GM12878 (cell line): Measurements from ENCODE around the gene AGAP1. TPM values are rescaled to one million over a fixed set of nuclear protein-coding genes. Genes with fewer than 3 reads are reported as not detected.

Source experiments
- ATAC-seq: fragments of 200-7000 bp; cut with Tn5 transposase; 3 replicates; pipeline ENCODE4 v1.9.1; 2020; ENCODE audit warnings: mild to moderate bottlenecking, moderate library complexity
- BruUV-seq: library from RNA; stranded (reverse); fragments of 400-500 nt; replicated peaks from 2 replicates; lab custom pipeline; 2021; lab: Mats Ljungman, UMichigan
- CTCF ChIA-PET: fragments of 300-600 bp; sonication (Branson Sonifier 250); formaldehyde crosslinking; extraction: SDS; loops from one replicate; lab custom pipeline; 2021; ENCODE audit warnings: inconsistent platforms; lab: Yijun Ruan, JAX
- POLR2A ChIA-PET: fragments of 350-600 bp; formaldehyde crosslinking; extraction: SDS; loops from one replicate; lab custom pipeline; 2021; ENCODE audit warnings: inconsistent platforms; lab: Charles Lee
- RAD21 ChIA-PET: fragments of 300-600 bp; sonication (Branson Sonifier 250); formaldehyde crosslinking; loops from one replicate; lab custom pipeline; 2023; ENCODE audit warnings: antibody characterized with exemption; ENCODE audit not compliant: unreplicated experiment; lab: Charles Lee
- SMC1A ChIA-PET: fragments of 300-600 bp; sonication (Branson Sonifier 250); formaldehyde crosslinking; loops from one replicate; lab custom pipeline; 2023; ENCODE audit not compliant: unreplicated experiment, uncharacterized antibody; lab: Charles Lee
- DNase-seq: peaks from one replicate; pipeline ENCODE4 v3.0.0-alpha.2; 2011; ENCODE audit warnings: low read depth, low spot score
- FAIRE-seq: peaks from 3 replicates; lab custom pipeline; 2011; peaks lifted over from hg19 to GRCh38; lab: Jason Lieb, UNC
- H2AFZ ChIP-seq: 2 replicates; pipeline ENCODE4 v1.6.0; 2011; ENCODE audit warnings: low read depth, low read length, control low read depth; ENCODE audit not compliant: control insufficient read depth
- H3K27ac ChIP-seq: 2 replicates; pipeline ENCODE4 v1.5.1; 2011; ENCODE audit warnings: control low read depth; ENCODE audit not compliant: control insufficient read depth, insufficient read depth
- H3K27me3 ChIP-seq, 2 experiments: replicated peaks in 1 of 2; 2 replicates each; pipeline versions ENCODE4 v1.6.0 to v1.6.1; 2011; ENCODE audit warnings: low read length in 1 of 2; ENCODE audit not compliant: control insufficient read depth in 2 of 2, insufficient read depth in 2 of 2
- H3K36me3 ChIP-seq, 2 experiments: 2 replicates each; pipeline ENCODE4 v1.5.1; 2011; ENCODE audit warnings: low read length in 1 of 2; ENCODE audit not compliant: control insufficient read depth in 2 of 2, insufficient read depth in 2 of 2
- H3K4me1 ChIP-seq: 2 replicates; pipeline ENCODE4 v1.6.1; 2011; ENCODE audit warnings: mild to moderate bottlenecking, low read length, moderate library complexity, mixed read lengths; ENCODE audit not compliant: control insufficient read depth, insufficient read depth
- H3K4me2 ChIP-seq: 2 replicates; pipeline ENCODE4 v1.6.0; 2011; ENCODE audit warnings: control low read depth; ENCODE audit not compliant: control insufficient read depth, insufficient read depth
- H3K4me3 ChIP-seq: fragments of 200-600 bp; sonication (generic); 2 replicates; pipeline ENCODE4 v1.5.1; 2016
- H3K79me2 ChIP-seq: 2 replicates; pipeline ENCODE4 v1.6.0; 2011; ENCODE audit warnings: low read length; ENCODE audit not compliant: control insufficient read depth, insufficient read depth
- H3K9ac ChIP-seq: 2 replicates; pipeline ENCODE4 v1.8.0; 2011; ENCODE audit warnings: low read length, control low read depth, mixed read lengths; ENCODE audit not compliant: control insufficient read depth, insufficient read depth
- H3K9me3 ChIP-seq: replicated peaks from 3 replicates; pipeline ENCODE4 v1.5.1; 2011; ENCODE audit warnings: mild to moderate bottlenecking, low read length; ENCODE audit not compliant: control insufficient read depth, insufficient read depth
- H4K20me1 ChIP-seq: 2 replicates; pipeline ENCODE4 v1.6.0; 2011; ENCODE audit not compliant: control insufficient read depth, insufficient read depth
- BCL11A ChIP-seq: IDR thresholded peaks from 2 replicates; pipeline ENCODE4 v1.6.1; 2011; ENCODE audit warnings: low read depth, low read length
- BMI1 ChIP-seq: fragments of 450-650 bp; IDR thresholded peaks from 2 replicates; pipeline ENCODE4 v1.6.1; 2016; ENCODE audit warnings: mild to moderate bottlenecking, moderate library complexity, borderline replicate concordance
- CEBPZ ChIP-seq: fragments of 150-350 bp; IDR thresholded peaks from 2 replicates; pipeline ENCODE4 v1.6.1; 2016; ENCODE audit warnings: low read depth, low read length
- JUNB ChIP-seq: IDR thresholded peaks from 2 replicates; pipeline ENCODE4 v1.6.1; 2016; ENCODE audit warnings: antibody characterized with exemption, mild to moderate bottlenecking
- YBX1 ChIP-seq: fragments of 450-650 bp; IDR thresholded peaks from 2 replicates; pipeline ENCODE4 v1.6.1; 2016; ENCODE audit warnings: antibody characterized with exemption
- ZZZ3 ChIP-seq: IDR thresholded peaks from 2 replicates; pipeline ENCODE4 v1.6.1; 2011; ENCODE audit warnings: low read depth; ENCODE audit not compliant: control insufficient read depth, insufficient read length
- WGBS: methylation state at CpG from one replicate; pipeline ENCODE4 v1.1.6; 2016; ENCODE audit warnings: low lambda C conversion rate; ENCODE audit not compliant: insufficient replicate concordance, insufficient coverage; ENCODE audit errors: missing lambda C conversion rate; 5-methylcytosine and 5-hydroxymethylcytosine counted together
- in situ Hi-C: fragments of 300-500 bp; cut with MboI; formaldehyde crosslinking; loops from 9 replicates; pipeline ENCODE4 v1.14.3; 2018; ENCODE audit warnings: mixed read lengths
- intact Hi-C: fragments of 100-400 bp; cut with micrococcal nuclease; formaldehyde crosslinking; loops from one replicate; pipeline ENCODE4 v1.14.2; 2022; ENCODE audit not compliant: unreplicated experiment
- polyA plus RNA-seq, 11 experiments: library from polyadenylated mRNA; depleted of rRNA in 4 of 11; unstranded in 6 of 11; stranded (reverse) in 5 of 11; fragments of >200 nt; fragmentation: Nextera tagmentation in 4 of 11; fragmentation: Illumina TruSeq in 1 of 11; extraction: Ambion mirVana in 4 of 11; extraction: Trizol in 1 of 11; gene quantifications; 1 replicate in 1 of 11; 2 replicates in 10 of 11; pipeline versions ENCODE4 v1.2.1 to v1.2.3, GENCODE V29; 2011 to 2016; ENCODE audit warnings: inconsistent platforms in 2 of 11, missing spikeins in 2 of 11, low read depth in 1 of 11
- total RNA-seq, 4 experiments: library from RNA; depleted of rRNA in 3 of 4; stranded (reverse); fragments of >200 nt in 3 of 4; fragmentation: Illumina TruSeq in 1 of 4; extraction: Trizol in 1 of 4; gene quantifications; 2 replicates each; pipeline versions ENCODE4 v1.2.1 to v1.2.3, GENCODE V29; 2013 to 2021
- TF ChIP-seq, protein P1 (sequence below): fragments of 450-650 bp; IDR thresholded peaks from 2 replicates; pipeline ENCODE4 v1.6.1; 2017; ENCODE audit warnings: mild to moderate bottlenecking, low read depth, inconsistent platforms; ENCODE audit not compliant: poor library complexity, severe bottlenecking
- TF ChIP-seq, protein P2 (sequence below): fragments of 450-650 bp; IDR thresholded peaks from 2 replicates; pipeline ENCODE4 v1.6.1; 2017; ENCODE audit warnings: antibody characterized with exemption, mild to moderate bottlenecking, moderate library complexity
- TF ChIP-seq, protein P3 (sequence below): fragments of 150-350 bp; IDR thresholded peaks from 2 replicates; pipeline ENCODE4 v1.6.1; 2014; ENCODE audit warnings: mild to moderate bottlenecking, low read depth, low read length
- TF ChIP-seq, protein P4 (sequence below): IDR thresholded peaks from 2 replicates; pipeline ENCODE4 v1.6.1; 2011; ENCODE audit warnings: borderline replicate concordance, low read depth, mild to moderate bottlenecking, moderate library complexity, mixed read lengths, low read length; ENCODE audit not compliant: insufficient read depth; ENCODE audit errors: extremely low read length

AGAP1 gene
- total and polyA plus RNA-seq, 10 of the 15 experiments (the other 5 are each of a cell fraction or from before 2014, with no cell fraction given), result 0.05 to 0.15 (median 0.06) TPM; not detected in 7

GRCh38 chr2:235623752-235624151 is 129.9 kb downstream of the AGAP1 start:
- ChIA-PET RAD21 (no interaction called here), POLR2A (no interaction called here), CTCF (no interaction called here), SMC1A (no interaction called here)
- TF ChIP-seq, protein P1, sequence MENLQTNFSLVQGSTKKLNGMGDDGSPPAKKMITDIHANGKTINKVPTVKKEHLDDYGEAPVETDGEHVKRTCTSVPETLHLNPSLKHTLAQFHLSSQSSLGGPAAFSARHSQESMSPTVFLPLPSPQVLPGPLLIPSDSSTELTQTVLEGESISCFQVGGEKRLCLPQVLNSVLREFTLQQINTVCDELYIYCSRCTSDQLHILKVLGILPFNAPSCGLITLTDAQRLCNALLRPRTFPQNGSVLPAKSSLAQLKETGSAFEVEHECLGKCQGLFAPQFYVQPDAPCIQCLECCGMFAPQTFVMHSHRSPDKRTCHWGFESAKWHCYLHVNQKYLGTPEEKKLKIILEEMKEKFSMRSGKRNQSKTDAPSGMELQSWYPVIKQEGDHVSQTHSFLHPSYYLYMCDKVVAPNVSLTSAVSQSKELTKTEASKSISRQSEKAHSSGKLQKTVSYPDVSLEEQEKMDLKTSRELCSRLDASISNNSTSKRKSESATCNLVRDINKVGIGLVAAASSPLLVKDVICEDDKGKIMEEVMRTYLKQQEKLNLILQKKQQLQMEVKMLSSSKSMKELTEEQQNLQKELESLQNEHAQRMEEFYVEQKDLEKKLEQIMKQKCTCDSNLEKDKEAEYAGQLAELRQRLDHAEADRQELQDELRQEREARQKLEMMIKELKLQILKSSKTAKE, result no peak
- no peak for TF ChIP-seq JUNB
- TF ChIP-seq BMI1, result no peak
- TF ChIP-seq CEBPZ, result no peak
- TF ChIP-seq, protein P2, sequence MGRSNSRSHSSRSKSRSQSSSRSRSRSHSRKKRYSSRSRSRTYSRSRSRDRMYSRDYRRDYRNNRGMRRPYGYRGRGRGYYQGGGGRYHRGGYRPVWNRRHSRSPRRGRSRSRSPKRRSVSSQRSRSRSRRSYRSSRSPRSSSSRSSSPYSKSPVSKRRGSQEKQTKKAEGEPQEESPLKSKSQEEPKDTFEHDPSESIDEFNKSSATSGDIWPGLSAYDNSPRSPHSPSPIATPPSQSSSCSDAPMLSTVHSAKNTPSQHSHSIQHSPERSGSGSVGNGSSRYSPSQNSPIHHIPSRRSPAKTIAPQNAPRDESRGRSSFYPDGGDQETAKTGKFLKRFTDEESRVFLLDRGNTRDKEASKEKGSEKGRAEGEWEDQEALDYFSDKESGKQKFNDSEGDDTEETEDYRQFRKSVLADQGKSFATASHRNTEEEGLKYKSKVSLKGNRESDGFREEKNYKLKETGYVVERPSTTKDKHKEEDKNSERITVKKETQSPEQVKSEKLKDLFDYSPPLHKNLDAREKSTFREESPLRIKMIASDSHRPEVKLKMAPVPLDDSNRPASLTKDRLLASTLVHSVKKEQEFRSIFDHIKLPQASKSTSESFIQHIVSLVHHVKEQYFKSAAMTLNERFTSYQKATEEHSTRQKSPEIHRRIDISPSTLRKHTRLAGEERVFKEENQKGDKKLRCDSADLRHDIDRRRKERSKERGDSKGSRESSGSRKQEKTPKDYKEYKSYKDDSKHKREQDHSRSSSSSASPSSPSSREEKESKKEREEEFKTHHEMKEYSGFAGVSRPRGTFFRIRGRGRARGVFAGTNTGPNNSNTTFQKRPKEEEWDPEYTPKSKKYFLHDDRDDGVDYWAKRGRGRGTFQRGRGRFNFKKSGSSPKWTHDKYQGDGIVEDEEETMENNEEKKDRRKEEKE, result no peak
- no peak for TF ChIP-seq YBX1
- TF ChIP-seq, protein P3, sequence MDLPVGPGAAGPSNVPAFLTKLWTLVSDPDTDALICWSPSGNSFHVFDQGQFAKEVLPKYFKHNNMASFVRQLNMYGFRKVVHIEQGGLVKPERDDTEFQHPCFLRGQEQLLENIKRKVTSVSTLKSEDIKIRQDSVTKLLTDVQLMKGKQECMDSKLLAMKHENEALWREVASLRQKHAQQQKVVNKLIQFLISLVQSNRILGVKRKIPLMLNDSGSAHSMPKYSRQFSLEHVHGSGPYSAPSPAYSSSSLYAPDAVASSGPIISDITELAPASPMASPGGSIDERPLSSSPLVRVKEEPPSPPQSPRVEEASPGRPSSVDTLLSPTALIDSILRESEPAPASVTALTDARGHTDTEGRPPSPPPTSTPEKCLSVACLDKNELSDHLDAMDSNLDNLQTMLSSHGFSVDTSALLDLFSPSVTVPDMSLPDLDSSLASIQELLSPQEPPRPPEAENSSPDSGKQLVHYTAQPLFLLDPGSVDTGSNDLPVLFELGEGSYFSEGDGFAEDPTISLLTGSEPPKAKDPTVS, result no peak
- TF ChIP-seq, protein P4, sequence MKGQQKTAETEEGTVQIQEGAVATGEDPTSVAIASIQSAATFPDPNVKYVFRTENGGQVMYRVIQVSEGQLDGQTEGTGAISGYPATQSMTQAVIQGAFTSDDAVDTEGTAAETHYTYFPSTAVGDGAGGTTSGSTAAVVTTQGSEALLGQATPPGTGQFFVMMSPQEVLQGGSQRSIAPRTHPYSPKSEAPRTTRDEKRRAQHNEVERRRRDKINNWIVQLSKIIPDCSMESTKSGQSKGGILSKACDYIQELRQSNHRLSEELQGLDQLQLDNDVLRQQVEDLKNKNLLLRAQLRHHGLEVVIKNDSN, result no peak
- TF ChIP-seq BCL11A, result no peak
- TF ChIP-seq ZZZ3, result no peak
- Histone ChIP-seq H3K36me3 (no peaks in the 10 kb centered on the region), H3K79me2 (no peaks in the 10 kb centered on the region), H3K4me3 (no peak overlapping the region), H3K27me3 (no peaks in the 10 kb centered on the region; a peak in 2 of 4 replicates), H2AFZ (no peak overlapping the region), H3K4me2 (no peak overlapping the region), H3K9ac (no peak overlapping the region), H3K9me3 (no peaks in the 10 kb centered on the region; the same call in 2 of the 3 replicates), H3K27ac (no peak overlapping the region), H3K4me1 (no peaks in the 10 kb centered on the region), H4K20me1 (no peaks in the 10 kb centered on the region)
- intact Hi-C loops (no loop called here), in situ Hi-C loops (no loop called here)
- WGBS, result 54% methylated on average over 2 of the region's 2 CpGs
- no peak for FAIRE-seq
- ATAC-seq, result no peak
- no peak for DNase-seq
- BruUV-seq, result no TSS peak
